Activated CD8-positive, alpha-beta T cell treated with anti-CD3 and anti-CD28 coated beads, Interleukin-2, amount 10 ng/mL, durations not matched to agents 7 days and 5 days (primary cell): ENCODE results near the gene SLC9C2. TPM values are rescaled to one million over a fixed set of nuclear protein-coding genes. Genes with fewer than 3 reads are reported as not detected.
"Not testable (repeated sequence)": the region's sequence is repeated elsewhere in the genome, so short reads cannot be mapped to it uniquely, and the experiment has no call there.

Source experiments
- ATAC-seq: fragments of 150-1000 bp; cut with Tn5 transposase; one replicate; pipeline ENCODE4 v1.10.0; 2021; ENCODE audit warnings: moderate library complexity
- CTCF ChIA-PET: fragments of 350-600 bp; sonication (Branson Sonifier 250); formaldehyde crosslinking; loops from one replicate; lab custom pipeline; 2021; ENCODE audit warnings: antibody characterized with exemption; lab: Charles Lee
- POLR2A ChIA-PET: fragments of 350-600 bp; sonication (Branson Sonifier 250); formaldehyde crosslinking; loops from one replicate; lab custom pipeline; 2021; ENCODE audit warnings: antibody characterized with exemption; lab: Charles Lee
- DNase-seq: peaks from one replicate; pipeline ENCODE4 v3.0.0-alpha.2; 2020
- H3K27ac Mint-ChIP-seq: one replicate; pipeline ENCODE4 v1.8.0; 2021; ENCODE audit warnings: mild to moderate bottlenecking, mixed read lengths
- H3K27me3 Mint-ChIP-seq: one replicate; pipeline ENCODE4 v1.8.0; 2021; ENCODE audit warnings: low read depth, mixed read lengths
- H3K36me3 Mint-ChIP-seq: one replicate; pipeline ENCODE4 v1.8.0; 2021; ENCODE audit warnings: low read depth, mixed read lengths
- H3K4me1 Mint-ChIP-seq: one replicate; pipeline ENCODE4 v1.8.0; 2021; ENCODE audit warnings: low read depth, mixed read lengths
- H3K4me3 Mint-ChIP-seq: one replicate; pipeline ENCODE4 v1.8.0; 2021; ENCODE audit warnings: mild to moderate bottlenecking, mixed read lengths
- H3K9me3 Mint-ChIP-seq: one replicate; pipeline ENCODE4 v1.8.0; 2022; ENCODE audit warnings: mixed read lengths; ENCODE audit not compliant: insufficient read depth
- total RNA-seq, 2 experiments: library from RNA; stranded (reverse); gene quantifications; one replicate each; pipeline ENCODE4 v1.2.3, GENCODE V29; 2021

Gene SLC9C2
- total RNA-seq, 2 experiments from 2014 or later: not detected

DNA sequence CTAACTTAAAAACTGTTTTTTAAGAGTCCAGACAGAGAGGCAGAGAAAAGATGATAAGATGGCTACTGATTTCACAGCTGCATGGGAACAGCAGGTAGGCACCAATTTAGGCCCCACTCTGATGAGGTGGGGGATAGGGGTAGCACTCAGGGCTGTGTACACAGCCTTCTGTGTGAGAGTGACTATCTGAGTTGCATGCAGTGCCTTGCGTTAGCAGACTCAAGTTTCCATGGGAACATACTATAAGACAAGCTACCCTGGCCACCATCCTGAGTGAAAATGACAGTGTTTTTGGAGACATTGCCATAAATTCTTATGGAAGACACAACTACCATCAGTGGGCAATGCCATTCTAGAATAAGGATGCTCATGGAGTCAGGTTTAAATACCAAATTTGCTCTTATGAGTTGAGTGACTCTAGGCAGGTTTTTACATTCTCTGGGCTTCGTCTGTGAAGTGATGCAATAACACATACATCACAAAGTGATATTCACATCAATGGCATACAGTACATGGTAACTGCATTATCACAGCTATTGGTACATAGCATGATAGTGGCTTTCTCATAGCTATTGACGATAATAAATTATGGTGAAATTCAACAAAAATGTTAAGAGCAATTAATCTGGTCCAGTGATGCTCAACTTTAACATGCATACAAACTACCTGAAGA lies 30.5 kb downstream of the SLC9C2 start:
- no peak overlapping the region for H3K4me3 Mint-ChIP-seq
- peaks cover 8% of the 10 kb centered on the region for H3K9me3 Mint-ChIP-seq
- H3K36me3 Mint-ChIP-seq: peaks cover 2% of the 10 kb centered on the region
- DNase-seq (no peak), ATAC-seq (no peak)
- H3K27me3 Mint-ChIP-seq: peaks cover 1% of the 10 kb centered on the region
- POLR2A ChIA-PET: no interaction called here
- CTCF ChIA-PET: interaction anchor here (1.0 kb wide), 1 partner anchor 141 kb away, joined by 3 read pairs; no protein-coding TSS in a partner anchor
- H3K27ac Mint-ChIP-seq: no peak overlapping the region
- H3K4me1 Mint-ChIP-seq: peaks cover 13% of the 10 kb centered on the region

DNA sequence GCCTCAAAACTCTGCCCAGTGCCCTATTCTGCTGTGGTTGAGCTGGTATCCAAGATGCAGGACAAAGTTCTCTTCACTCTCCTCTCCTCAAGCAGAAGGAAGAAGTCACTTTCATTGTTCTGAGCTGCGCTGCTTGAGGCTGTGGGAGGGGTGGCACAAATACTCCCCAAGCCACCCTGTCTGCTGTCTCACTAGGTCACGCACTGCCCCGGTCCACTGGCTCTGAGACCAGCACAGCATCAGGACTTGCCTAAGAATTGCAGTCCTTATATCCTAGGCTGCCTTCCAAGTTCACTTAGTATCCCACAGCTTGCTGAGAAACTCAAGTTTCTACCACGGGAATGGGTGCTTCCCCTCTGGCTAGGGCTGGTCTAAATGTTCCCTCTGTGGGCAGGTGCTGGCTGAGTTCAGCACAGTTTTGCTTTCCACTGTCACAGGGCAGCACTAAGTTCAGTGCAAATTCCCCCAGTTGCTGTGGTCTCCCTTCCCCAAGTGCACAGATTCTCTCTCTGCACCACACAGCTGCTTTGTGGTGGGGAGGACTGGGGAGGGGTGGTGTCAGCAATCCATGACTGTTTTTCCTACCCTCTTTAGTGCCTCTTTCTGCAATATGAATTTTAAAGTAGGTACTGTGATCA lies 32.4 kb downstream of the SLC9C2 start:
- no peak for DNase-seq
- H3K4me1 Mint-ChIP-seq: peaks cover 13% of the 10 kb centered on the region
- ChIA-PET CTCF (no interaction called here), POLR2A (no interaction called here)
- no peak overlapping the region for H3K4me3 Mint-ChIP-seq
- H3K27me3 Mint-ChIP-seq: peaks cover 4% of the 10 kb centered on the region
- ATAC-seq: peak; percentile 27
- H3K9me3 Mint-ChIP-seq: peaks cover 19% of the 10 kb centered on the region
- no peak overlapping the region for H3K27ac Mint-ChIP-seq
- peaks cover 4% of the 10 kb centered on the region for H3K36me3 Mint-ChIP-seq

DNA sequence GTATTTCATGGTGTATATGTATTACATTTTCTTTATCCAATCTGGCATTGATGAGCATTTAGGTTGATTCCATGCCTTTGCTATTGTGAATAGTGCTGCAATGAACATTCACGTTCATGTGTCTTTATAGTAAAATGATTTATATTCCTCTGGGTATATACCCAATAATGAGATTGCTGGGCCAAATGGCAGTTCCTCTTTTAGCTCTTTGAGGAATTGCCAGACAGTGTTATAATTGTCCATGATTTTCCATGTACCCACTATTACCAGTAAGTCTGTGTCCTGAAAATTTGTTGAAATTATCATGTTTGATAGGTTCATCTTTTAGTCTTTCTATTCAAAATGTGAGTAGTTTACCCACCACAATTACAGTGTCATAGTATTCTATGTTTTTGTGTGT lies 34.4 kb downstream of the SLC9C2 start:
- ChIA-PET CTCF (no interaction called here), POLR2A (no interaction called here)
- no peak for DNase-seq
- Mint-ChIP-seq H3K9me3 (peaks cover 24% of the 10 kb centered on the region), H3K36me3 (peaks cover 4% of the 10 kb centered on the region), H3K4me3 (no peak overlapping the region), H3K27me3 (peaks cover 4% of the 10 kb centered on the region), H3K4me1 (peaks cover 13% of the 10 kb centered on the region), H3K27ac (no peak overlapping the region)
- no peak for ATAC-seq

DNA sequence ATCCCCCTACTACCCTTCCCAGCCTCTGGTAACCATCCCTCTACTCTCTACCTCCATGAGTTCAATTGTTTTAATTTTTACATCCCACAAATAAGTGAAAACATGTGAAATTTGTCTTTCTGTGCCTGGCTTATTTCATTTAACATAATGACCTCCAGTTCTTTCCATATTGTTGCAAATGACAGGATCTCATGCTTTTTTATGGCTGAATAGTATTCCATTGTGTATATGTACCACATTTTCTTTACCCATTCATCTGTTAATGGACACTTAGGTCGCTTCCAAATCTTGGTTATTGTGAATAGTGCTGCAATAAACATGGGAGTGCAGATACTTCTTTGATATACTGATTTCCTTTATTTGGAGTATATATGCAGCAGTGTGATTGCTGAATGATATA lies 39.0 kb downstream of the SLC9C2 start:
- H3K9me3 Mint-ChIP-seq: peaks cover 24% of the 10 kb centered on the region
- H3K27ac Mint-ChIP-seq, ATAC-seq, H3K36me3 Mint-ChIP-seq, POLR2A ChIA-PET, H3K4me1 Mint-ChIP-seq, DNase-seq, H3K4me3 Mint-ChIP-seq, H3K27me3 Mint-ChIP-seq, CTCF ChIA-PET: not testable (repeated sequence)

DNA sequence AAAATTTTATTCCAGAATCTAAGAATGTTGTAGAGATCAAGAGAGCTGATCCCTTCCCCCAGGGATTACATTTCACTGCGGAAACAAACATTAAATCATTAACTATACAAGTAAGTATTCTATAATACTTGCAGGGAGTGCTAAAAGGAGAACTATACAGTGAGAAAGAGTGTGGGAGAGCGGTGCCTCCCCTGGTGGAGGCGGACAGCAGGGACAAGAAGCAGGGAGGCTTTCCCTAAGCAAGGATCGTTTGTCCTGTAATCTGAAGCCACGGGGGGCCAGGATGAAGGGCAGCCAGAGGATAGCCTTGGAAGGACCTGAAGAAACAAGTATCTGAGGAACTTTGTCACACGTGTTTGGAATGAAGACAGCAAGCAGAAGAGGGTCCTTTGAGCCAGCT lies 40.1 kb downstream of the SLC9C2 start:
- Mint-ChIP-seq H3K4me1 (peaks cover 6% of the 10 kb centered on the region), H3K36me3 (peaks cover 4% of the 10 kb centered on the region), H3K9me3 (peaks cover 19% of the 10 kb centered on the region), H3K27ac (no peak overlapping the region), H3K4me3 (no peak overlapping the region), H3K27me3 (peaks cover 4% of the 10 kb centered on the region)
- ATAC-seq (no peak), DNase-seq (no peak)
- POLR2A ChIA-PET: no interaction called here
- CTCF ChIA-PET: interaction anchor here (1.6 kb wide), 1 partner anchor 133 kb away, joined by 6 read pairs; no protein-coding TSS in a partner anchor

DNA sequence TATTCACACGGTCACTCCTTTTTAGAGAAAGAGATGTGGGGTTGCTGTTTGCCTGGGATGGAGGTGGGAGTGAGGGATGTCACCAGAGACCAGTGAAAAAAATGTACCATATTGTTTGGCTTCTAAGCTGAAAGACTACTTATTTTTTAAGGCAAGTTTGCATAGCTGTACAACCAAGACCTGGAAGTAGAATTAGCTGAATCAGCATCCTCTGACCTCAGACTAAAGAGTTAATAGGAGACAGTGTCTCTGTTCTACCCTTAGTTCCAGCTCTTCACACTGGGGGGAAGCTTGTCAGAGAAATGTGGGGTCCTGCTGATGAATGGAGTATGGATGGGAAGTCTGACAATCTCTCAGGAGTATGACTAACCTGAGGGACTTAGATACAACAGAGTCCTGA lies 41.6 kb downstream of the SLC9C2 start:
- ATAC-seq: no peak
- Mint-ChIP-seq H3K9me3 (peaks cover 7% of the 10 kb centered on the region), H3K4me3 (no peak overlapping the region), H3K4me1 (peaks cover 6% of the 10 kb centered on the region), H3K36me3 (no peaks in the 10 kb centered on the region), H3K27ac (no peak overlapping the region), H3K27me3 (no peaks in the 10 kb centered on the region)
- ChIA-PET POLR2A (no interaction called here), CTCF (interaction anchor here (1.2 kb wide), 1 partner anchor 21 kb away, joined by 3 read pairs; no protein-coding TSS in a partner anchor)
- DNase-seq: no peak

DNA sequence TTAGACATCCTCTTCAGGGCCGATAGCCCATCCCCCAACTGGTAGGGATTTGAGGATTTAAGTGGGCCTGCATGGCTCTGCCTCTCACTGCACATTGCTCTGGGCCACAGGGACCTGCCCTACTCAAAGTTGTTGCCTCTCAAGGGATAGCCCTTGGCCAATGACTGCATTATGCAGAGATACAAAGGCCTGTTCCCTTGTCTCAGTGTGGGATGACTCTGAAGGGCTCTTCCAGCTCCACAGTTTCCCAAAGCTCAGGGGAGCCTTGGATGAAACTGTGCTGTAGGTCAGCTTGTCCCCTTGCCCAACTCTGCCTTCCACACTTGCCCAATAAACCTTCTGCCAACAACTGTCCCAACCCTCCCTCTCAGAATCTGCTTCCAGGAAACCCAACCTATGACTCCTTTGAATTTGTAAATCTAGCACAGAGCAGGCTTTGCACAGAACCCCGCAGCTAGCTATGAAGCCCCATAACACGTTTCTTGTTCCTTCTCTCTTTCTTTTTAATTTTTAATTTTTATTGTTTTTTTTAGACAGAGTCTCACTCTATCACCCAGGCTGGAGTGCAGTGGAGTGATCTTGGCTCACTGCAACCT lies 42.5 kb downstream of the SLC9C2 start:
- no peak for ATAC-seq
- H3K9me3 Mint-ChIP-seq: peaks cover 5% of the 10 kb centered on the region
- H3K27ac Mint-ChIP-seq: no peak overlapping the region
- no peaks in the 10 kb centered on the region for H3K36me3 Mint-ChIP-seq
- H3K27me3 Mint-ChIP-seq: no peaks in the 10 kb centered on the region
- no peak for DNase-seq
- CTCF ChIA-PET: interaction anchor here (1.2 kb wide), 1 partner anchor 21 kb away, joined by 3 read pairs; no protein-coding TSS in a partner anchor
- H3K4me1 Mint-ChIP-seq: peaks cover 8% of the 10 kb centered on the region
- no peak overlapping the region for H3K4me3 Mint-ChIP-seq
- POLR2A ChIA-PET: interaction anchor here (0.6 to 0.8 kb wide), 2 partner anchors 155 to 953 kb away, joined by 3 read pairs; partner anchors contain the start of gene KLHL20

DNA sequence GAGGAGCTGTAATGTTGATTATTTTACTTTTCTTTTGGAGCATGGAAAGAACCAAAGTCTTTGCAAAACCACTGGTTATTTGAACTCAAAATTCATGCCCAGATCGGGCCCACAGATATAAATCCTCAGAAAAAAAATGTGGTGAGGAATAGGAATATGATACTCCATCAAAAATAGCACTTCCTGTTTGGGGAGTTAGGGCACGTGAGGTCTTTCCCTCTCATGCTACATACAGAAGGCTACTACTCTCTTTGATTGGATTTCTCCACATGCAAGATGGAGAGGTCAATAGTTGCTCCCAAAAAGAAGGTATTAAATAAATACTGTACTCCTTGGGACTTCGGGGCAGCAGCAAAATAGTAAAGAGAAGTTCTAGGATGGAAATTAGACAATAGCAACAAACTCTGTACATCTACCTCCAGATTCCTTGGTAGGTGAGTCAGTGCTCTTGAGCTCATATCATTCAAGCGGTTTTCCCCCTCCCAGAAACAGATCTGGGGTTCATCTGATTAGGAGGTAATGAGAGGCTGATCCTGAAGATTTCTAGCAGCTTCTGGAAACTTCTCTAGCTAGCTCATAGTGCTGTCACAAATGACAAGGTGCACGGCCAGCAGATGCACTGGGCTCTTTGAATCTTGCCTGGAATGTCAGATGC lies 47.1 kb downstream of the SLC9C2 start:
- ATAC-seq (no peak), DNase-seq (no peak)
- ChIA-PET CTCF (no interaction called here), POLR2A (interaction anchor here (0.6 kb wide), 1 partner anchor 79 kb away, joined by 3 read pairs; no protein-coding TSS in a partner anchor)
- H3K4me3 Mint-ChIP-seq: no peak overlapping the region
- H3K9me3 Mint-ChIP-seq: peaks cover 8% of the 10 kb centered on the region
- H3K4me1 Mint-ChIP-seq: peaks cover 46% of the 10 kb centered on the region
- peaks cover 10% of the 10 kb centered on the region for H3K36me3 Mint-ChIP-seq
- H3K27ac Mint-ChIP-seq: no peak overlapping the region
- no peaks in the 10 kb centered on the region for H3K27me3 Mint-ChIP-seq

DNA sequence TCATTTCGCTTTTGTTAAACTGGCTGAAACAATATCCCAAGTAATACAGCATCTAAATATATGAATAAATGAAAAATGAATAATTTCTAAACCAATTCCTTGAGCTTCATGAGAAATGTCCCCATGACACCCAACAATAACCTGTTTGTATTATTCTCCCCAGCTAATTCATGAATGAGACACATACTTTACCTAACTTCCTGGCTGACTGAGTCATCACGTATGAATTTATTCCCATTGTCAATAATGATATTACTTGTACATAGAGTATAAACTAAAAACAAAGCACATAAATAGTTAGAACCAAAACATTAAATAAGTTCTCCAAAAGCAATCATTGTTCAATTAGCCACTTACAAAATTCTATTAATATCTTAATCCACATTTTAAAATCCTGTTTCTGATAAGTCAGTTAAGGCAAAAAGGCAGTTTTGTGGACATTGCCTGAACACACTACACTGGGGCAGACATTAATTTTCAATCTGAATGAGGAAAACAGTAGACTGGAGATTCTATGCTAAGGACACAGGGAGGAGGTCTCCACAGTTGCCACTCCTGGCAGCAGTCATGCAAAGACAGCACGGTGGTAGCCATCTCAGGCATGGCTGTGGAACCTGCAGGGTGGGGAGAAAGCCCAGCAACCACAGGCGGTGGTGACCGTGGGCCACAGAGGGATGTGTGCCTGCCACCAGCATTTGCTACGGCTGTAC lies 48.2 kb downstream of the SLC9C2 start:
- Mint-ChIP-seq H3K4me3 (no peak overlapping the region), H3K27me3 (no peaks in the 10 kb centered on the region), H3K4me1 (peaks cover 55% of the 10 kb centered on the region), H3K36me3 (peaks cover 14% of the 10 kb centered on the region), H3K27ac (no peak overlapping the region), H3K9me3 (peaks cover 8% of the 10 kb centered on the region)
- ATAC-seq (no peak), DNase-seq (no peak)
- CTCF ChIA-PET: no interaction called here
- POLR2A ChIA-PET: no interaction called here

DNA sequence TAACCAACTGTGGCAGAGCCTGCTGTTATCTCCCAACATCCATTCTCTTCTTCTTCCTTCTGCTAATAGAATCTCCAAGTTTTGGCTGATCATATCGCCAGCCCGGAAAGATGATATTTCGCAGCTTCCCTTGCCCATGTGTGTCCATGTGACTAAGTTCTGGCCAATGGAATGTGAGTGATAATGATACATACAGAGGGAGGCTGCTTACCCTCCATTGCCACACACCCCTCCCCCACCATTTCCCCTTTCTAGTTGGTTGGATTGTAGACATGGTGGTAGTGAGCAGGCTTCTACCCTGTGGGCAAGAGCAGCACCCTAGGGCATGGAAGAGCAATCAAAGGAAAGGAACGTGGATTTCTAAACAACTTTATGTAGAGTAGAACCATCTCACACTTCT lies 48.8 kb downstream of the SLC9C2 start:
- H3K9me3 Mint-ChIP-seq: peaks cover 8% of the 10 kb centered on the region
- no peak for ATAC-seq
- no peaks in the 10 kb centered on the region for H3K27me3 Mint-ChIP-seq
- H3K36me3 Mint-ChIP-seq: peaks cover 14% of the 10 kb centered on the region
- H3K4me1 Mint-ChIP-seq: peaks cover 57% of the 10 kb centered on the region
- POLR2A ChIA-PET: no interaction called here
- CTCF ChIA-PET: interaction anchor here (0.7 kb wide), 1 partner anchor 36 kb away, joined by 3 read pairs; no protein-coding TSS in a partner anchor
- no peak overlapping the region for H3K27ac Mint-ChIP-seq
- H3K4me3 Mint-ChIP-seq: no peak overlapping the region
- DNase-seq: no peak

DNA sequence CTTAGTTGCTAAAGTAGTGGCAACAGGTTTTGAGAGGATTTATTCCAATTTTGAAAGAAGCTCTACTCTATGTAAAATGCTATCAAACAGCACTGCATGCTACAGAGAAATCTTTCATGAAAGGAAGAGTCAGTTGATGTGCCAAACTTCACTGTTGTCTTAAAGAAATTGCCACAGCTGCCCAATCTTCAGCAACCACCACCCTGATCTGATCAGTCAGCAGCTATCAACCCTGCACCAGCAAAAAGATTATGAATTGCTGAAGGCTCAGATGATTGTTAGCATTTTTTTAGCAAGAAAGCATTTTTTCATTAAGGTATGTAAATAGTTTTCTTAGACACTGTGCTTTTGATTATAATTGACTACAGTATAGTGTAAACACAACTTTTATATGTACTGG lies 49.6 kb downstream of the SLC9C2 start:
- POLR2A ChIA-PET: no interaction called here
- H3K9me3 Mint-ChIP-seq: peaks cover 8% of the 10 kb centered on the region
- DNase-seq: no peak
- peaks cover 16% of the 10 kb centered on the region for H3K36me3 Mint-ChIP-seq
- no peak overlapping the region for H3K27ac Mint-ChIP-seq
- CTCF ChIA-PET: no interaction called here
- ATAC-seq: no peak
- no peaks in the 10 kb centered on the region for H3K27me3 Mint-ChIP-seq
- H3K4me3 Mint-ChIP-seq: no peak overlapping the region
- H3K4me1 Mint-ChIP-seq: peaks cover 58% of the 10 kb centered on the region
